GM19372 (cell line): ENCODE measurements around the gene DPP10.

Experiments
- ATAC-seq: cut with Tn5 transposase; IDR thresholded peaks from one replicate; pipeline ENCODE4 v1.9.1; 2021; ENCODE audit warnings: mild to moderate bottlenecking, low read depth, moderate library complexity; ENCODE audit not compliant: unreplicated experiment

The DPP10 gene

GRCh38 chr2:114787486-114787885, 345.0 kb downstream of the DPP10 start:
- no peak for ATAC-seq

- no peak for ATAC-seq
Observed at GRCh38 chr2:114789989-114790388, 347.5 kb downstream of the DPP10 start.

GRCh38 chr2:114797540-114797939, 355.1 kb downstream of the DPP10 start:
- no peak for ATAC-seq

- ATAC-seq, result no peak
Observed at GRCh38 chr2:114797942-114798341, 355.5 kb downstream of the DPP10 start.

- ATAC-seq, result no peak
Observed at GRCh38 chr2:114800371-114800770, 357.9 kb downstream of the DPP10 start.

GRCh38 chr2:114805195-114805594, 362.8 kb downstream of the DPP10 start:
- ATAC-seq, result no peak

GRCh38 chr2:114810092-114810491, 367.7 kb downstream of the DPP10 start:
- ATAC-seq, result no peak

- no peak for ATAC-seq
Observed at GRCh38 chr2:114812261-114812660, 369.8 kb downstream of the DPP10 start.

- ATAC-seq, result no peak
Observed at GRCh38 chr2:114814355-114814754, 371.9 kb downstream of the DPP10 start.

- ATAC-seq, result no peak
Observed at GRCh38 chr2:114821055-114821454, 378.6 kb downstream of the DPP10 start.

- no peak for ATAC-seq
Observed at GRCh38 chr2:114843963-114844362, 401.5 kb downstream of the DPP10 start.

- ATAC-seq, result no peak
Observed at GRCh38 chr2:114857196-114857595, 414.8 kb downstream of the DPP10 start.

GRCh38 chr2:114859726-114860510, 417.5 kb downstream of the DPP10 start:
- ATAC-seq, result no peak

GRCh38 chr2:114862243-114862642, 419.8 kb downstream of the DPP10 start:
- ATAC-seq, result no peak

- no peak for ATAC-seq
Observed at GRCh38 chr2:114864901-114865300, 422.5 kb downstream of the DPP10 start.

- no peak for ATAC-seq
Observed at GRCh38 chr2:114880046-114880445, 437.6 kb downstream of the DPP10 start.

GRCh38 chr2:114919985-114920384, 477.5 kb downstream of the DPP10 start:
- ATAC-seq, result no peak

GRCh38 chr2:114922076-114922475, 479.6 kb downstream of the DPP10 start:
- ATAC-seq, result no peak

GRCh38 chr2:114925296-114926255, 483.1 kb downstream of the DPP10 start:
- ATAC-seq, result no peak

- ATAC-seq, result no peak
Observed at GRCh38 chr2:114926303-114926702, 483.9 kb downstream of the DPP10 start.

- no peak for ATAC-seq
Observed at GRCh38 chr2:114929225-114929624, 486.8 kb downstream of the DPP10 start.
